Endothelial cell of umbilical vein (primary cell): ENCODE results near the gene CUEDC1. TPM values are rescaled to one million over a fixed set of nuclear protein-coding genes. Genes with fewer than 3 reads are reported as not detected.

Experiments used
- BruUV-seq: library from RNA; stranded (reverse); fragments of 400-500 nt; replicated peaks from 2 replicates; lab custom pipeline; 2021; lab: Mats Ljungman, UMichigan
- CTCF ChIA-PET: fragments of 300-600, 350-600 bp; sonication (Branson Sonifier 250); formaldehyde crosslinking; loops from one replicate; lab custom pipeline; 2021; ENCODE audit warnings: antibody characterized with exemption, inconsistent platforms; lab: Charles Lee
- POLR2A ChIA-PET: fragments of 300-600, 350-600 bp; sonication (Branson Sonifier 250); formaldehyde crosslinking; loops from one replicate; lab custom pipeline; 2021; ENCODE audit warnings: antibody characterized with exemption, inconsistent platforms; lab: Charles Lee
- DNase-seq: peaks from one replicate; pipeline ENCODE4 v3.0.0-alpha.2; 2011; ENCODE audit warnings: low read depth, low spot score
- FAIRE-seq: peaks from 2 replicates; lab custom pipeline; 2011; peaks lifted over from hg19 to GRCh38; lab: Jason Lieb, UNC
- H2AFZ ChIP-seq: 2 replicates; pipeline ENCODE4 v1.6.0; 2012; ENCODE audit warnings: low read depth, low read length, control low read depth, inconsistent platforms
- H3K27ac ChIP-seq: 2 replicates; pipeline ENCODE4 v1.5.1; 2011; ENCODE audit warnings: low read depth, mild to moderate bottlenecking, control low read depth, low read length, moderate library complexity; ENCODE audit not compliant: insufficient read depth
- H3K27me3 ChIP-seq, 2 experiments: 2 replicates each; pipeline versions ENCODE4 v1.6.0 to v1.6.1; 2011; ENCODE audit warnings: low read length in 2 of 2, mixed read lengths in 1 of 2; ENCODE audit not compliant: control insufficient read depth in 2 of 2, insufficient read depth in 2 of 2
- H3K36me3 ChIP-seq, 2 experiments: 2 replicates in 1 of 2; 3 replicates in 1 of 2; pipeline ENCODE4 v1.5.1; 2011; ENCODE audit warnings: low read length in 2 of 2, mild to moderate bottlenecking in 1 of 2, moderate library complexity in 1 of 2; ENCODE audit not compliant: control insufficient read depth in 2 of 2, insufficient read depth in 2 of 2; ENCODE audit errors: extremely low read depth in 1 of 2
- H3K4me1 ChIP-seq: 3 replicates; pipeline ENCODE4 v1.5.1; 2011; ENCODE audit warnings: mild to moderate bottlenecking, low read length; ENCODE audit not compliant: control insufficient read depth, insufficient read depth; ENCODE audit errors: extremely low read depth
- H3K4me2 ChIP-seq: 2 replicates; pipeline ENCODE4 v1.6.1; 2011; ENCODE audit warnings: low read length, control low read depth, mixed read lengths; ENCODE audit not compliant: insufficient read depth
- H3K4me3 ChIP-seq, 3 experiments: fragments of 200-600 bp in 1 of 3; sonication (generic), shearing (Covaris generic) in 1 of 3; replicated peaks in 1 of 3; 2 replicates each; pipeline ENCODE4 v1.5.1; 2011 to 2016; ENCODE audit warnings: control low read depth in 3 of 3, low read length in 3 of 3, mild to moderate bottlenecking in 2 of 3, inconsistent platforms in 1 of 3, low read depth in 1 of 3, moderate library complexity in 1 of 3; ENCODE audit not compliant: insufficient read depth in 1 of 3
- H3K79me2 ChIP-seq: 2 replicates; pipeline ENCODE4 v1.6.0; 2012; ENCODE audit warnings: low read length, inconsistent platforms; ENCODE audit not compliant: control insufficient read depth, insufficient read depth
- H3K9ac ChIP-seq: replicated peaks from 2 replicates; pipeline ENCODE3; 2011; ENCODE audit warnings: low read length, control low read depth; ENCODE audit not compliant: insufficient read depth; ENCODE audit errors: extremely low read depth
- H3K9me1 ChIP-seq: replicated peaks from 3 replicates; pipeline ENCODE4 v1.6.0; 2011; ENCODE audit warnings: mild to moderate bottlenecking, low read length; ENCODE audit not compliant: control insufficient read depth, insufficient read depth; ENCODE audit errors: extremely low read depth
- H3K9me3 ChIP-seq: replicated peaks from 2 replicates; pipeline ENCODE4 v1.5.1; 2012; ENCODE audit warnings: low read length, inconsistent platforms; ENCODE audit not compliant: control insufficient read depth, insufficient read depth
- H4K20me1 ChIP-seq: replicated peaks from 2 replicates; pipeline ENCODE3; 2011; ENCODE audit warnings: mild to moderate bottlenecking, low read length; ENCODE audit not compliant: control insufficient read depth, insufficient read depth; ENCODE audit errors: extremely low read depth
- GATA2 ChIP-seq: IDR thresholded peaks from 2 replicates; pipeline ENCODE4 v1.7.0; 2011; ENCODE audit warnings: low read depth, mild to moderate bottlenecking, moderate library complexity, mixed read lengths, low read length; ENCODE audit not compliant: insufficient read length, insufficient read depth
- POLR2A ChIP-seq: IDR thresholded peaks from 2 replicates; pipeline ENCODE4 v1.6.1; 2012; ENCODE audit warnings: low read depth, mild to moderate bottlenecking, control low read depth, low read length
- dilution Hi-C: fragments of 300-500 bp; cut with MboI; formaldehyde crosslinking; loops from one replicate; pipeline ENCODE4 v1.15.0; 2019; ENCODE audit warnings: low sequenced_read_pairs; ENCODE audit not compliant: extremely low pct_ligation_motif_present
- intact Hi-C: fragments of 100-400 bp; cut with micrococcal nuclease; formaldehyde crosslinking; loops from one replicate; pipeline ENCODE4 v1.10.0; 2022
- polyA plus RNA-seq, 4 experiments: library from polyadenylated mRNA; depleted of rRNA in 3 of 4; stranded (reverse) in 3 of 4; unstranded in 1 of 4; fragments of >200 nt; gene quantifications; 2 replicates each; pipeline versions ENCODE4 v1.2.1 to v1.2.3, GENCODE V29; 2011 to 2012; ENCODE audit warnings: missing spikeins in 1 of 4
- total RNA-seq: library from RNA; stranded (reverse); gene quantifications from 2 replicates; pipeline ENCODE4 v1.2.3, GENCODE V29; 2021
- TF ChIP-seq, protein P1 (sequence below), 2 donors: IDR thresholded peaks; 1 replicate in 1 of 2; 2 replicates in 1 of 2; pipeline ENCODE4 v1.5.1; 2011; ENCODE audit warnings: low read length in 2 of 2, mild to moderate bottlenecking in 2 of 2, moderate library complexity in 2 of 2, control low read depth in 1 of 2, inconsistent platforms in 1 of 2, low read depth in 1 of 2; ENCODE audit not compliant: insufficient read depth in 1 of 2; ENCODE audit errors: extremely low read depth in 1 of 2
- TF ChIP-seq, protein P2 (sequence below): IDR thresholded peaks from 2 replicates; pipeline ENCODE4 v1.6.1; 2011; ENCODE audit not compliant: insufficient read depth, insufficient read length

The CUEDC1 gene
- total and polyA plus RNA-seq, 2 donors (not counting 3 experiments of a cell fraction or from before 2014, with no cell fraction given): 15.8 to 27.7 TPM

DNA sequence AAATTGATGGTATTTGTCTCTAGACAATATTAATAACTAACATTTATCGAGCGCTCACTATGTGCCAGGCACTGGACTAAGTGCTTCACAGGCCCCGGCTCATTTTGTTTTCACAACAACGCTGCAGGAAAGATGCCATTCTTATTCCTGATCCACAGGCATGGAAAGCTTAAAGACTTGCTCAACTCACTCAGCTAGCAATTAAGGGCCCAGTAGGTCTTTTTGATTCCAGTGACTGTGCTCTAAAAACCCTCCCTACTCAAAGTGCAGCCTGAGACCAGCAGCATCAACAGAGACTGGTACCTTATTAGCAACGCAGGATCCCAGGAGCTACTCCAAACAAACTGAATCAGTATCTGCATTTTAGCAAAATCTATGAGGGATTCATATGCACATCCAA is 35.3 kb downstream of the CUEDC1 start:
- BruUV-seq: no TSS peak
- TF ChIP-seq, protein P1, sequence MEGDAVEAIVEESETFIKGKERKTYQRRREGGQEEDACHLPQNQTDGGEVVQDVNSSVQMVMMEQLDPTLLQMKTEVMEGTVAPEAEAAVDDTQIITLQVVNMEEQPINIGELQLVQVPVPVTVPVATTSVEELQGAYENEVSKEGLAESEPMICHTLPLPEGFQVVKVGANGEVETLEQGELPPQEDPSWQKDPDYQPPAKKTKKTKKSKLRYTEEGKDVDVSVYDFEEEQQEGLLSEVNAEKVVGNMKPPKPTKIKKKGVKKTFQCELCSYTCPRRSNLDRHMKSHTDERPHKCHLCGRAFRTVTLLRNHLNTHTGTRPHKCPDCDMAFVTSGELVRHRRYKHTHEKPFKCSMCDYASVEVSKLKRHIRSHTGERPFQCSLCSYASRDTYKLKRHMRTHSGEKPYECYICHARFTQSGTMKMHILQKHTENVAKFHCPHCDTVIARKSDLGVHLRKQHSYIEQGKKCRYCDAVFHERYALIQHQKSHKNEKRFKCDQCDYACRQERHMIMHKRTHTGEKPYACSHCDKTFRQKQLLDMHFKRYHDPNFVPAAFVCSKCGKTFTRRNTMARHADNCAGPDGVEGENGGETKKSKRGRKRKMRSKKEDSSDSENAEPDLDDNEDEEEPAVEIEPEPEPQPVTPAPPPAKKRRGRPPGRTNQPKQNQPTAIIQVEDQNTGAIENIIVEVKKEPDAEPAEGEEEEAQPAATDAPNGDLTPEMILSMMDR (IDR thresholded peaks at IDR 0.05; ENCODE audit: extremely low read depth in 1 of 2, insufficient read depth in 1 of 2, low read depth in 1 of 2, low read length in 2 of 2): no peak
- TF ChIP-seq, protein P2, sequence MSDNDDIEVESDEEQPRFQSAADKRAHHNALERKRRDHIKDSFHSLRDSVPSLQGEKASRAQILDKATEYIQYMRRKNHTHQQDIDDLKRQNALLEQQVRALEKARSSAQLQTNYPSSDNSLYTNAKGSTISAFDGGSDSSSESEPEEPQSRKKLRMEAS: no peak
- TF ChIP-seq POLR2A (no peak), GATA2 (no peak)
- ChIA-PET CTCF (interaction anchor here (1.2 to 1.5 kb wide), 2 partner anchors 45 to 75 kb away, joined by 3 read pairs; no protein-coding TSS in a partner anchor), POLR2A (no interaction called here)
- H3K4me2 ChIP-seq: no peak overlapping the region
- H3K4me3 ChIP-seq: no peak overlapping the region
- H3K27ac ChIP-seq: no peak overlapping the region
- H3K9me3 ChIP-seq: no peaks in the 10 kb centered on the region
- H3K36me3 ChIP-seq: no peaks in the 10 kb centered on the region
- no peaks in the 10 kb centered on the region for H3K27me3 ChIP-seq
- H3K4me1 ChIP-seq: peaks cover 7% of the 10 kb centered on the region
- intact Hi-C loops (no loop called here), dilution Hi-C loops (no loop called here)
- H4K20me1 ChIP-seq: no peaks in the 10 kb centered on the region
- FAIRE-seq: no peak
- no peak overlapping the region for H3K9ac ChIP-seq
- H3K9me1 ChIP-seq: no peaks in the 10 kb centered on the region
- no peaks in the 10 kb centered on the region for H3K79me2 ChIP-seq
- DNase-seq: no peak
- no peak overlapping the region for H2AFZ ChIP-seq
